Stimulated activated CD8-positive, alpha-beta memory T cell treated with anti-CD3 and anti-CD28 coated beads, Interleukin-2, amount 100 ng/mL, for 1 hour (primary cell): Measurements from ENCODE around the gene MASP2.

Source experiments
- DNase-seq, 2 donors: peaks; one replicate each; pipeline ENCODE4 v3.0.0-alpha.2; 2020; ENCODE audit warnings: low read depth in 2 of 2

The MASP2 gene

DNA sequence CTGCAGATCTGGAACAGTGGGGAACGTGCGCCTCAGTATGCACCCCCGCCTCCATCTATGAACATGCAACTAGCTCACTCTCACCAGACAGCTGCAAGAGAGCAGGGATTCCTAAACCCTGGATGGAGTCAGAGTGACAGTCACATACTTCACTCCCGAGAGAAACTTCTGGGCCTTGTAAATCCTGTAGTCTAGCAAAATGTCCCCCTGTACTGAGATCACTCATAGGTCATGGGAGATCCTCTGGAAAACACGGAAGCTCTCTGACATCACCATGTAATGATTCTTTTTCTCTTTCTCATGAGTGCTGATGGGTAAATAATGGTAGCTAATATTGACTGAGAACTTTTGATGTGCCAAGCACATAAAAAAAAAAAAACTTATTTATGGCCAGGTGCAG lies 57.9 kb downstream of the MASP2 start:
- DNase-seq = no peak

DNA sequence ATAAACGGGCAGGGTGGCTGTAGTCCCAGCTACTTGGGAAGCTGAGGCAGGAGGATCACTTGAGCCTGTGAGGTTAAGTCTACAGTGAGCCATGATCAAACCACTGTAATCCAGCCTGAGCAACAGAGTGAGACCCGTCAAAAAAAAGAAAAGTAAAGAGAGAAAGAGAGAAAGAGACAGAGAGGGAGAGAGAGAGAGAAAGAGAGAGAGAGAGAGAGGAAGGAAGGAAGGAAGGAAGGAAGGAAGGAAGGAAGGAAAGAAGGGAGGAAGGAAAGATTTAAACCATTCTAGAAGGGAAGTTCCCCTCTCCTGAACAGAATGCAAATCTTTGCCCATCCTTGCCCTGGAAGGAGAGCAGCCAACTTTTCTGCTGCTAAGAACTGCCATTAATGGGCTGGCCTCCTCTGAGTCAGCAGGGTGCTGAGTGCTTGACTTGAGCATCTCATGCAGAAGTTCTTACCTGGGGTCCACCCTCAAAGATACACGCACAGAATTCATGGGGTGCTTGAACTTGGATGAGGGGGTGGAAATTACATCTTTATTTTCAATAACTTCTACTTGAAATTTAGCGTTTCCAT lies 59.1 kb downstream of the MASP2 start:
- no peak for DNase-seq

DNA sequence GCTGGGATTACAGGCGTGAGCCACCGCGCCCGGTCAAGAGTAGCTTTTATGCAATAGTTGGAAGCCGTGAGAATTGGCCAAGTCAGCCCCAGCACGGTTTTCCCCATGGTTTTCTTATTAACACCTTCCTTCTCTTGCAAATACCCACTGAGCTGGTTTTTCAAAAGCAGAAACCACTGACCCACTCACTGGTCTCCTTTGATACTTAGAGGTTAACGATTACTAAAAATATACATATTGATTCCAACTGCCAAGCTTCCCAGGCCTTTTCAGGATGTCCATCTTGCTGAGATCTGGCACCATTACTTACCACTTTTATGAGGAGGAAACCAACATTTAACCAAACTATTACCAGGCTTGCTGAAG lies 60.5 kb downstream of the MASP2 start:
- DNase-seq = no peak

DNA sequence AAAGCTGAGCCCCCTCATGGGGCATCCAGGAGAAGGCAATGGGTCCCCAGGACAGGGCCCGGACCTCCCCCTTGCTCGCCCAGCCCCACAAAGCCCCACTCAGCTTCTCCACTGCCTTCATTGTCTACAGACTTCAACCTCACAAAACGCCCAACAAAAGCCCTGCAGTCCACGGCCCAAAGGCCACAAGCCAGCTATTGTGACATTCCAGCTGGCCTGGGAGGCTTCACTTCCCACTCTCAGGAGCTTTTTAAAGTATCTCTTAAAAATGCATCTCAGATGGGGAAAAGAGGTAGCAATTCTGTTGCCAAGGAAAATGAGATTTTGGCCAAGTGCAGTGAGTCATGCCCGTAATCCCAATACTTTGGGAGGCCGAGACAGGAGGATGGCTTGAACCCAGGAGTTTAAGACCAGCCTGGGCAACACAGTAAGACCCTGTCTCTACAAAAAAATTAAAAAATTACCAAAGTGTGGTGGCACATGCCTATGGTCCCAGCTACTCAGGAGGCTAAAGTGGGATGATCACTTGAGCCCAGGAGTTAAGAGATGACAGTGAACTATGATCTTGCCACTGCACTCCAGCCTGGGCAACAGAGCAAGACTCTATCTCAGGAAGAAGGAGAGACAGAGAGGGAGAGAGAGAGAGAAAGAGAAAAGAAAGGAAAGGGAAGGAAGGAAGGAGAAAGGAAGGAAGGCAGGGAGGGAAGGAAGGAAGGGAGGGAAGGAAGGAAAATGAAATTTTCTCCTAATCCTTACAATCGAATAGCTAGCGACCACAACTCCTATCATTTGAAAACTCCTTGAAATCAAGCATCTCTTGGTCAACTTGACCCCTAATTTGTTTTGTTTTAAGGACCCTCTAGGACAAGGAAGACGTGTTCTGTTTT lies 66.0 kb downstream of the MASP2 start:
- no peak for DNase-seq

DNA sequence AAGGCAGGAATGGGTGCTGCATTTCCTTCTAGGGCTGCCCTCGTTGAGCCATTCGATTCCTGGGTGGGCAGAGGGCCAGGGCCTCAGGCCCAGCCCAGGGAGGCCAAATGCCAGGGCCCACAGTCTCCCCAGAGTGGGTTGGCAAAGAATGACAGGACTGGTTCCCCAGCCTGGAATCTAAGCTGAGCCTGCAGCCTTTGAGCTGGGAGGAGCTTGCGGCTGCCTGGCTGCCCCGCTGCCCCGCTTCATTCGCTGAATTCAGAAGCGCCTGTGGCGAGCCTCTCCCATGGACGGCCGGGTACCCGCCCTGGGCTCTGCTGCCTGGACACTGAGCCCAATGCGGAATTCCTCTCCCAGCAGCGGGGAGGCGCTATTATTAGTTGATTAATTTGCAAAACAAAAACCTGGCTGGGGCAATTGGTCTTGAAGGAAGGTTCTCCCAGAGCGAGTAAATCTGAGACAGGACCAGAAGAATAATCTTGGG lies 66.9 kb downstream of the MASP2 start:
- DNase-seq = no peak

DNA sequence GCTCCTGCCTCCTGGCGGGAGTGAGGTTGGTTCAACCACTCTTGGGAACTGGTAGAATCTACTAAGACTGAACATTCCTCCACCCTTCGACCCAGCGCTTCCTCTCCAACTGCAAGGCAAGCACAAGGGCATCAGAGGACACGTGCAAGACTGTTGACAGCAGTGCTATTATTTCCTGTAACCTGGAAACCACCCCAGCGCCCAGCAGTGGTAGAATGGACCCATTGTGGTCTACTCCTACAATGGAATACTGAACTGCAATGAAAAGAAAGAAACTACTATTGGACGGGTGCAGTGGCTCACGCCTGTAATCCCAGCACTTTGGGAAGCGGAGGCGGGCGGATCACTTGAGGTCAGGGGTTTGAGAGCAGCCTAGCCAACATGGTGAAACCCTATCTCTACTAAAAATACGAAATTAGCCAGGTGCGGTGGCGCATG lies 67.5 kb downstream of the MASP2 start:
- no peak for DNase-seq

DNA sequence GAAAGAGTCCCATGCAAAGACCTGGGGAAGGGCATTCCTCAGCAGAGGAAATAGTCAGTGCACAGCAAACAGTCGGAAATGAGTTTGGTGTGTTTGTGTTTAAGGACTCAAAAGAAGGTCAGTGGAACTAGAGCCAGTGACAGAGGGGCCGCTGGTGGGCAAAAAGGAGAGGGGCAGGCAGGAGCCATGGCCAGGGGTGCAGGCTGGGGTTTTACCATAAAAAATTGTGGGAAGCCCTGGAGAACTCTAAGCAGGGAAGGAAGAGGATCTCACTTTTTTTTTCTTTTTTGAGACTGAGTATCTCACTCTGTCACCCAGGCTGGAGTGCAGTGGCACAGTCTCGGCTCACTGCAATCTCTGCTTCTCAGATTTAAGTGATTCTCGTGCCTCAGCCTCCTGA lies 68.3 kb downstream of the MASP2 start:
- no peak for DNase-seq
